Dendritic cell treated with granulocyte-macrophage colony-stimulating factor and Interleukin-4, amounts not matched to agents 40 ng/mL and 50 ng/mL, for 4 days (primary cell): ENCODE measurements around the gene ARMH1.

ENCODE experiments used
- H3K27ac Mint-ChIP-seq: one replicate; pipeline ENCODE4 v1.8.0; 2022; ENCODE audit warnings: mild to moderate bottlenecking, mixed read lengths
- H3K27me3 Mint-ChIP-seq: one replicate; pipeline ENCODE4 v1.8.0; 2022; ENCODE audit warnings: mild to moderate bottlenecking, mixed read lengths
- H3K36me3 Mint-ChIP-seq: one replicate; pipeline ENCODE4 v1.8.0; 2022; ENCODE audit warnings: low read depth, mixed read lengths
- H3K4me1 Mint-ChIP-seq: one replicate; pipeline ENCODE4 v1.8.0; 2022; ENCODE audit warnings: low read depth, mixed read lengths
- H3K4me3 Mint-ChIP-seq: one replicate; pipeline ENCODE4 v1.8.0; 2022; ENCODE audit warnings: mild to moderate bottlenecking, moderate library complexity, mixed read lengths
- H3K9me3 Mint-ChIP-seq: one replicate; pipeline ENCODE4 v1.8.0; 2022; ENCODE audit warnings: mixed read lengths
- intact Hi-C: fragments of 100-400 bp; cut with micrococcal nuclease; formaldehyde crosslinking; loops from one replicate; pipeline ENCODE4 v1.15.0; 2022

The ARMH1 gene

DNA sequence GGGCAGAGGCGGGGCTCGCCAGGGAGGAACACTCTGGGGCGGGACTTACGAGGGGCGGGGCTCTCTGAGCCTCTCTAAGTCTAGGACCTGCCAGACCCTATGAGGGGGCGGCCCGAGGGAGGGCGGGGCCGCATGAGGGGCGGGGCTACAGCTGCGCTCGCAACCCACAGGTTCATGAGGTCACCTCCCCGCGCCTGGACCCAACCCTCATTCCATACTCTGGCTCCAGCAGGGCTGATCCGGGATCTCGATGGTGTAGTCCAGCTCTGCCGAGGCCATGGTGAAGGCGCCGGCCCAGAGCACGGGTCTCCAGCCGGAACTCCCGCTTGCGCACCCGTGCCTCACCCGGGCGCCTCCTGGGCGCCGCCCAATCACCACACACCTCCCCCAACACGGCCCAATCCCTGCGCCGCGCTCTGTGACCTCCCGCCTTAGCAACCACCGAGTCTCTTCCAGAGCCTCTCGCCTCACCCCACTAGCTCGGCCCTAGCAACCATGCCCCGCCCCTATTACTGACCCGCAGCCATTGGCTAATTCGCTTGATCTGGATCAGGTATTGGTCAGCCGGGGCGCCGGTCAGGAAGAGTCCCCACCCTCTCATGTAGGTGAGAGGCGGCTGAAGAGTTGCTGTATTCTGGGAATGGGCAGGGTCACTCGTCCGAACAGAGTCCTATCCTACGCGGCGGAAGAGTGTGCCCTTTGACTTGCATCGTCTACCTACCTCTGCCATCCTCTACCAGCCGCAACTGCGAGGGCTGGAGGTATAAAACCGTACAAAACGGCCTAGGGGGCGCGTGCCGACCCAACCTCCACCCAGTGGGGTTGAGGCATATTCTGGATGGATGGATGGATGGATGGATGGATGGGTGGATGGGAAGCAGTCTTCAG is at the start of gene ARMH1, which contains the start of gene TMEM53:
Gene ARMH1, plus strand, starts transcription at position 602 of the 888 bp plus-strand sequence. CDS start 14,984 bp downstream, outside the sequence.
Gene TMEM53, minus strand, starts transcription at position 369 of the 888 bp plus-strand sequence. Its CDS starts 90 bp downstream, at position 279.
- no peaks in the 10 kb centered on the region for H3K9me3 Mint-ChIP-seq
- intact Hi-C loops, result no loop called here

DNA sequence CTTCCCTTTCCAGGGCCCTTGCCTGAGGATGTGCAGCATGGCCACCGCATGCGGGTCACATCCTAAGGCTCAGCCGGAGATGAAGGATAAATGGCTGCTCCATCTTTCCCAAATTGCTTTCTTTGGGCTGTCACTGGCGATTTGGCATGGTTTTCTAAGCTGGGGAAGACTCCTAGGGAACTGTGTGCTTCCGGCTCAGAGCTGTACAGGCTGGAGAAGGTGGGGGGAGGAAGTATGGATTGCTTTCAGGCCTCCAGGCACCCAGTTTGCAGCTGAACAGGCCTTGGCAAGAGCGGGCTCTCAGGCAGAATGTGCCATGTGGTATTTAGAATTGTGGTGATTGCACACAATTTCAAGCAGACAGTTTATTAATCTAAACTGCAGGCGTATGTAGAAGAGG is 49.2 kb upstream of the ARMH1 start:
- intact Hi-C loops, result no loop called here
- Mint-ChIP-seq H3K27ac (no peak overlapping the region), H3K4me1 (peaks cover under 1% of the 10 kb centered on the region), H3K9me3 (no peaks in the 10 kb centered on the region), H3K4me3 (no peak overlapping the region), H3K36me3 (no peaks in the 10 kb centered on the region), H3K27me3 (no peaks in the 10 kb centered on the region)

More for the DNA sequence above, at the start of gene ARMH1, which contains the start of gene TMEM53:
- Mint-ChIP-seq H3K4me3 (peak within 1 kb of the TSS; percentile 87), H3K27ac (no peak within 1 kb of the TSS), H3K27me3 (peaks cover 3% of the 10 kb centered on the region), H3K36me3 (peaks cover 22% of the 10 kb centered on the region), H3K4me1 (peaks cover 41% of the 10 kb centered on the region)

DNA sequence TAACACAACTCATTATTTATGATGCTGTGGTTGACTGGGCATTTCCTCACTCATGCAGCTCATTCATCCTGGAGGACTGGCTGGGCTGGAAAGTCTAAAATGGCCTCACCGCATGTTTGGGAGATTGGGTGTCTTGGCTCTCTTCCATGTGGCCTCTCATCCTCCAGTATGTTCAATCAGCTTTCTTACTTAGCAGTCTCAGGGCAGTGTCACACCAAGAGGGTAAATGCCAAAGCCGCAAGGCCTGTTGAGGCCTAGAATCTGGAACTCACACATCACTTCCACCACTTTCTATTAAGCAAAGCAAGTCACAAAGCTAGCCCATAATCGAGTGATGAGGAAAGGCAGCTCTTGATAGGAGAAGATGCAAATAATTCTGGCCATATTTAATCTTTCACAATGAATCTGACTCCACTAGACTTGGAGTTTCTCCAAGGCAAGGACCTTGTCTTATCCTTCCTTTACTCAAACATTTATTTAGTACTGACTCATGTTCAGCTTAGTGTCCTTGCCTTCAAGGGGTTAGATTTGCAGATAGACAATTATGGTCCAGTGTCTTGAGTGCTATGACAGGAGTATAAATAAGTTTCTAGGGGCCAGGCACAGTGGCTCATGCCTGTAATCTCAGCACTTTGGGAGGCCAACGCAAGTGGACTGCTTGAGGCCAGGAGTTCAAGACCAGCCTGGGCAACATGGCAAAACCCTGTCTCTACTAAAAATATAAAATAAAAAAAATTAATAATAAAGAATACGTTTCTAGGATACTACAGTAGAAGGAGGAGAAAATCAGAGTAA is 45.4 kb upstream of the ARMH1 start:
- intact Hi-C loops, result no loop called here
- H3K27ac Mint-ChIP-seq, result no peak overlapping the region
- no peaks in the 10 kb centered on the region for H3K27me3 Mint-ChIP-seq

DNA sequence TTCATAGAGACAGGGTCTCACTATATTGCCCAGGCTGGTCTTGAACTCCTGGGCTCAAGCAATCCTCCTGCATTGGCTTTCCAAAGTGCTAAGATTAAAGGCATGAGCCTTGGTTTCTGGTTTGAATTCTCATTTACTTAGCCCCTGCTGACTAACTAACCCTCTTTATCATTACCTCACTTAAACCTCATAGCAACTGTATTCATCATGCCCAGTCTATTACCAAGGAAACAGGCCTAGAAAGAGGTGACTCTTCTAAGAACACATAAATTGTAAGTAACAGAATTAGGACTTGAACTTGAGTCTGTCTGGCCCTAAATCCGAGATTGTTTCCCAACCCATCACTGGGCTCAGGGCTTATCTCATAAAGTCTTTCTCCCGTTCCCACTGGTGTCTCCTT is 44.4 kb upstream of the ARMH1 start:
- Mint-ChIP-seq H3K36me3 (peaks cover 28% of the 10 kb centered on the region), H3K4me3 (no peak overlapping the region), H3K27ac (peak overlapping the region; percentile 97), H3K27me3 (no peaks in the 10 kb centered on the region), H3K9me3 (no peaks in the 10 kb centered on the region), H3K4me1 (peaks cover 38% of the 10 kb centered on the region)
- intact Hi-C loops, result no loop called here

More for the DNA sequence above, 45.4 kb upstream of the ARMH1 start:
- peaks cover 19% of the 10 kb centered on the region for H3K36me3 Mint-ChIP-seq
- H3K4me3 Mint-ChIP-seq, result no peak overlapping the region
- H3K4me1 Mint-ChIP-seq, result peaks cover 29% of the 10 kb centered on the region
- H3K9me3 Mint-ChIP-seq, result no peaks in the 10 kb centered on the region

DNA sequence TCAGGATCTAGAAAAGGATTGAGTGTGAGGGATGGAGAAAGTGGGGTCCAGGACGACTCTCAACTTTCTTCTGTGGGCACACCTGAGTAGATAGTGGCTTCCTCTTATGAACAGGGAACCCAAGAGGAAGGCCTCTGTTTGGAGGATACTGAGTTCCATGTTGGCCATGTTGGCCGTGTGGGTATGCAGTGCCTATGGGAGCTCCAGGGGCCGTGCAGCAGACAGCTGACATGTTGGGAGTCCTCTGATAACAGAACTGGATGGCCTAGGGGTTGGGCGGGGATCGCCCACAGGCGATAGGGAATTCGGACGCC is 43.2 kb upstream of the ARMH1 start:
- intact Hi-C loops, result no loop called here
- Mint-ChIP-seq H3K27ac (peak overlapping the region; percentile 97), H3K27me3 (no peaks in the 10 kb centered on the region), H3K9me3 (no peaks in the 10 kb centered on the region), H3K36me3 (peaks cover 40% of the 10 kb centered on the region), H3K4me1 (peaks cover 49% of the 10 kb centered on the region), H3K4me3 (peak overlapping the region; percentile 88)

DNA sequence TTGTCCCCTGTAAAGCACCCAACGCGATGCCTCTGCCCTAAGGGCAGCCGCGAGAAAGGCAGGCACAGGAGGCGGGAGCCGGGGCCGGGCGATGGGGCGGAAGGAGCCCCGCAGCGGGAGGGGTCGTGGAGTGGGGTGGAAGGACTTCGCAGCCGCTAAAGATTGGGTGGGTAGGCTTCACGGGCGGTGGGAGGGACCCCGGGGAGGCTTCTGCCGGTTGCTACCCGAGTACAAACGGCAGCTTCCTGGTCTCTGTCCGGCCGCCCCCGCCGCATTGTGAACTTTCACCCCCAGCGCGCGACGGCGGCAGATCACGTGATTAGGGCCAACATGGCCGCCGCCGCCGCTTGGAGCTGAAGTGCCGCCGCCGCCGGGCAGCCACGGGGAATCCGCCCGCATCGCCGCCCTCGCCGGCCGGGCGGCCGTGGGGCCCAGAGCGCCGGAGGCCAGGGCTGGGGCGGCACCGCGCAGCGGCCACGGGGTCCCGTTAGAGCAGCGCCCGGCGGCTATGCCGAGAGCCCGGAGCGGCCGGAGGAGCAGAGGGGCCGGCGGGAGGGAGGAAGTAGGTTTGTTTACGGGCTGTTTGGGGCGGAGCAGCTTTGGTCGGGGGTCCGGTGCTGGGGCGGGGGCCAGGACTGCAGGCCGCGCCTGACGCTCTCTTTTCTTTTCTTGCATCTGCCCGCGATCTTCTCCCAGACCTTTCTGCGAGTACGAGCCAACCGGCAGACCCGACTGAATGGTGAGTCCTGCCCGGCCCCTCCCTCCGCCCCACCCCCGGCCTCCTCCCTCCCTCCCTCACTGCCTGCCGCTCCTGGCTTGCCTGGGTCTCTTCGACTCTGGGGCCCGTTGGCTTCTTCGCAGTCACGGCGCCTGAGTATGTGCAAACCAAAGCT is 42.6 kb upstream of the ARMH1 start:
- peaks cover 54% of the 10 kb centered on the region for H3K4me1 Mint-ChIP-seq
- no peaks in the 10 kb centered on the region for H3K27me3 Mint-ChIP-seq
- H3K9me3 Mint-ChIP-seq, result no peaks in the 10 kb centered on the region
- peak overlapping the region; percentile 88 for H3K4me3 Mint-ChIP-seq
- peaks cover 46% of the 10 kb centered on the region for H3K36me3 Mint-ChIP-seq
- intact Hi-C loops, result no loop called here
- peak overlapping the region; percentile 97 for H3K27ac Mint-ChIP-seq

DNA sequence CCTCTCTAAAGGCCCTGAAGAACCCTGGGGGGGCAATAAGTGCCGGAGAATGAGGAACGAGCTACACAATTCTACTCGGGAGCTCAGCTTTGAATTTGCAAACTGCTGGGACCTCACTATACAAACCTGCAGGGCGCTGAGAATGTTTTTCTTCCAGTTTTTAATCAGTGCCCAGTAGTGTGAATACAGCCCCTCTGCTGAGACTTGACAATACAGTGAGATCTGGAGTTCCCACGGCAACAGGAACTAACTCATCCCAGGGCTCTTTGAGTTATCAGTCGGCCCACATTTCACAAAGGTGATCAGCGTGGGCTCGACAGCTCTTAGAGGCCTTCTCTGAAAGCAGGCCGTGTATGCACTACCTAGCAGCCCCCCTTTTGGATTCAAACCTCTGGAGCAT is 41.9 kb upstream of the ARMH1 start:
- no peaks in the 10 kb centered on the region for H3K9me3 Mint-ChIP-seq
- intact Hi-C loops, result no loop called here
- peak overlapping the region; percentile 88 for H3K4me3 Mint-ChIP-seq
- no peaks in the 10 kb centered on the region for H3K27me3 Mint-ChIP-seq
- peaks cover 54% of the 10 kb centered on the region for H3K4me1 Mint-ChIP-seq
- H3K36me3 Mint-ChIP-seq, result peaks cover 53% of the 10 kb centered on the region
- H3K27ac Mint-ChIP-seq, result peak overlapping the region; percentile 97

DNA sequence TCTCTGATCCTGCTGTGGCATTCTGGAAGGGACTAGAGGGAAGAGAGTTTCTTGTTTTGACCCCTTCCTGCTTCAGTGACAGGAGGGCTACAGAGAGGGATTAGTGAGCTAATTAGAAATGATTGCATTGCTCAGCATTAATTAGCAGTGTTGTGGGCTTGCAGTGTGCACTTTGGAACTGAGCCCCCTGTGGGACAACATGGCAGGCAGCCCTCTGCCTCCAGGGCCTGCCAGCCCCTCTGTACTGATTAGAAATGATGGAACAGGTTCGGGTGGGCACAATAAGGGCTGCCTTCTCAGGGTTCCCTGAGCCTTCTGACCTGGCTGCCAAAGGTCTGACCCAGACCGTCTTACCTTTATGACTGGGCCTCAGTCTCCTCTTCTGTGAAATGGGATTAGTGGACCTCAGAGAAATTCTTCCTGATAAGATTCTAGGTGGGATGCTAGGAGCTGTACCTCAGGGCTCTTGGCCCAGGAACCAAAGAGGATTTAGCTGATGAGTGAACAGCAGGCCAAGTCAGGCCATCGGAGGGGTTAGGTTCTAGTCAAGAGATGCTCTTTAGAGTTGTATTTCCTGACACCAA is 39.8 kb upstream of the ARMH1 start:
- intact Hi-C loops, result no loop called here
- Mint-ChIP-seq H3K4me1 (peaks cover 54% of the 10 kb centered on the region), H3K27ac (peak overlapping the region; percentile 53)

DNA sequence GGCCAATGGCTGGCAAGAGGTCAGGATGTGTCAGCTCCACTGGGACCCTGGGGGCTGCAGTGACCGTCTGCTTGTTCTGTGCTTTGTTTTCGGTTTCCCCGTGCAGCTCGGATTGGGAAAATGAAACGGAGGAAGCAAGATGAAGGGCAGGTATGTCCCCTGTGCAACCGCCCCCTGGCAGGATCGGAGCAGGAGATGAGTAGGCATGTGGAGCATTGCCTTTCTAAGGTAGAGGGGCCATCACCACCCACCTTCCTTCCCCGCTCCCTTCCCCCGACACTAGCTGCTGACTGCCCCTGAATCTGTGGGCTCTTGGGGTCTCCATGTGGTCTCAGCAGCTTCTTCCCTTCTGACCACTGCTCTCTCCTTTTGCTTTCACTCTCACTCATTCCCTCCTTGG is 39.1 kb upstream of the ARMH1 start:
- peaks cover 82% of the 10 kb centered on the region for H3K36me3 Mint-ChIP-seq
- no peak overlapping the region for H3K27ac Mint-ChIP-seq
- H3K4me1 Mint-ChIP-seq, result peaks cover 53% of the 10 kb centered on the region

More for the DNA sequence above, 39.8 kb upstream of the ARMH1 start:
- H3K27me3 Mint-ChIP-seq, result no peaks in the 10 kb centered on the region
- no peak overlapping the region for H3K4me3 Mint-ChIP-seq
- peaks cover 74% of the 10 kb centered on the region for H3K36me3 Mint-ChIP-seq
- no peaks in the 10 kb centered on the region for H3K9me3 Mint-ChIP-seq

DNA sequence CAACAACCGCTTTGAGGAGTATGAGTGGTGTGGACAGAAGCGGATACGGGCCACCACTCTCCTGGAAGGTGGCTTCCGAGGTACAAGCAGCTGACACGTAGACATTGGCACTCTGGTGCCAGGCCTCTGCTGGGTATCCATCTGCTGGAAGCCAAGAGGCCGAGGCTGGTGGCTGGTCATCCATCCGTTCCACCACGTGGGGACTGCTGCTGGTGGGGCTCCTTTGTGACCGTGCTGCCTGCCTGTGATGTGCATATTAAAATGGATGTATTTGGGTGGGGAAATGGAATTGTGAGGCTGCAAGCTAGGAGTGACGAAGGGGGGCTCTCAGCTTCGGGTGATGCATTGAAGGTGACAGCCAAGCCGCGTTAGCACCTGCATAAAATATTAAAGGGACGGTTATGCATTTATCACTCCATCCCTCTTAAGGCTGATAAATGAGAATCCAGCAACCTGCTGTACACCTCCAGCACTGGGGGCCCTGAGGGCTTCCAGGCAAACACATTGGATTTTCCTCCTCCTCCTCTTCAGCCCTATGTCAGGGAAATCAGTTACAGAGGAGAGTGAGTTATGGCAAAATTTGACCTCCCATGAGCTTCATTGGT is 38.3 kb upstream of the ARMH1 start:
- H3K36me3 Mint-ChIP-seq, result peaks cover 89% of the 10 kb centered on the region
- H3K4me3 Mint-ChIP-seq, result no peak overlapping the region
- no peaks in the 10 kb centered on the region for H3K9me3 Mint-ChIP-seq
- intact Hi-C loops, result no loop called here
- no peaks in the 10 kb centered on the region for H3K27me3 Mint-ChIP-seq
- peaks cover 45% of the 10 kb centered on the region for H3K4me1 Mint-ChIP-seq
- peak overlapping the region; percentile 17 for H3K27ac Mint-ChIP-seq

More for the DNA sequence above, 39.1 kb upstream of the ARMH1 start:
- no peaks in the 10 kb centered on the region for H3K9me3 Mint-ChIP-seq
- H3K4me3 Mint-ChIP-seq, result no peak overlapping the region
- H3K27me3 Mint-ChIP-seq, result no peaks in the 10 kb centered on the region
- intact Hi-C loops, result no loop called here

DNA sequence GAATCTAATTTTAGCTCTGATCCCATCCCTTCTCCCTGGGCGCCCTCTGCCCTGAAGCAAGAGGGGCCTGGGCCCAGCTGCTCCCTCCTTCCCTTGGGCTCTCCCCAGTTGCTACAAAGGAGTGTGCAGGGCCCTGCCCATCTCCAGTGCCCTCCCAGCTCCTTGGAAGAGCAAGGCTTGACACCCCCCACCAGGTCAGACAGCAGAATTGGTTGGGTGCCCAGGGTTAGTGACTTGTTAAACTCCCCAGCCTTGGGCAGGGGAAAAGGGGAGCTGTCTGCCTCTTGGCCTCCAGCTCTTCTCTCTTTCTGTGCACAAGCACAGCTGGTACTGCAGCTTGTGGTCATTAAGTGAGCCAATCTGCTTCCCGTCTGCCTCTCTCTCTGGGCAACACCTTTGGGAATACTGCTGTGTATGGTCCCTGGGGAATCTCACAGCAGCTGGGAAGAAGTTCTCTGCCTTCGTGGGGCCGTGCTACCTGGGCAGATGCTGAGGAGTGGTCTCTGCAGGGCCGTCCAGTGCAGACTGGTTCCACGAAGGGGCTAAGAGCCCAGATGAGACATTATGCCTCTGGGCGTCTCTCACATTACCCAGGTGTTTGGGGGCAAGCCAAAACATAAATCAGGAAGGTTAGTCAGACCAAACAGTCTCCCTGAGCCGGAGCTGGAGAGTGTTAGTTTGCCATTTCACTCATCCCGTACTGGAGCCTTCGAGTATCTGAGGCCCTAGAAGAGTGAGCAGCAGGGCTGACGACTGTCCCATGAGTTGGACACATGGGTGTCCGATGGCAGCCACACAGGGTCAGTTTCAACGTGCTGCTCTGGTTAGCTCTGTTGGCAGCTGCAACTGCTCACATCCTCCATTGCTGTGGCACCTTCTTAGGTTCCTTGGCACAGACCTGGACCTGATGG is 37.6 kb upstream of the ARMH1 start:
- H3K4me1 Mint-ChIP-seq, result peaks cover 42% of the 10 kb centered on the region
- peak overlapping the region; percentile 17 for H3K27ac Mint-ChIP-seq
- no peaks in the 10 kb centered on the region for H3K27me3 Mint-ChIP-seq
- H3K36me3 Mint-ChIP-seq, result peaks cover 94% of the 10 kb centered on the region
- intact Hi-C loops, result no loop called here
- no peak overlapping the region for H3K4me3 Mint-ChIP-seq
- no peaks in the 10 kb centered on the region for H3K9me3 Mint-ChIP-seq

DNA sequence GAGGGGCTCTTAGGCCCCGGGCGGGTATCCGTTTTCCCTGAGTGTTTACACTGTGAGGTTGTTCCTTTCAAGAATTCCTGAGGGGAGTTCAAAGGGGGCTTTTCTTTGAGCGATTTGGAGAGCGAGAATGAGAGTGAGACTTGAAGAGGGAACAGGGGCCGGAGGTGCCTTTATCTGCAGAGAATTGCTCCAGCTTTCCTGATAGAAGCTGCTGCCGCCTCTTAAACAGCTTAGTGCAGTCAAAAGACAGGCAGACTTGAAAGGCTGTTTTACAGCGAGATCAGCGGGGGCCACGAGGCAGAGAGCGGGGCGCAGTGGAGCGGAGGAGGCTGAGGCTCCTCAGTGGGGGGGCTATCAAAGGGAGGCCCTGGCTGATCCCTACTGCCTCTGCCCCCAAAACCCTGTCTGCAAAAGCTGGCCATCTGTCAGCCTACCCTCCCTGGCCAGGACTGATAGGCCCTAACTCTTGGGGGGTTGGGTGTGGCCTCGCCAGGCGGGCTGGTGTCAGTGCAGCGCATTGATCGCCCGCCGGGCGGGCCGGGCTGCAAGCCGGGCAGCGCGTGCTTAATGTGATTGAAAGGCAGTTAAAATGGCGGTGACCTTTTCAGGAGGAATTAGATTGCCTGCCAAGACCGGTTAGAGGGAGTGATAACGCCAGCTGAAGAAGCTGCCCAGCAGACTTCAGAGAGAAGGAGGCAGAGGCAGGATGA is 36.7 kb upstream of the ARMH1 start:
- Mint-ChIP-seq H3K4me3 (no peak overlapping the region), H3K4me1 (peaks cover 38% of the 10 kb centered on the region), H3K27ac (no peak overlapping the region), H3K27me3 (no peaks in the 10 kb centered on the region), H3K36me3 (peaks cover 98% of the 10 kb centered on the region), H3K9me3 (no peaks in the 10 kb centered on the region)
- intact Hi-C loops, result no loop called here
